Measurements from ENCODE around the gene RTN4R. TPM values are rescaled to one million over a fixed set of nuclear protein-coding genes. Genes with fewer than 3 reads are reported as not detected.

Gene RTN4R
- total RNA-seq, 1 donor from 2014 or later = 0.43 TPM

DNA sequence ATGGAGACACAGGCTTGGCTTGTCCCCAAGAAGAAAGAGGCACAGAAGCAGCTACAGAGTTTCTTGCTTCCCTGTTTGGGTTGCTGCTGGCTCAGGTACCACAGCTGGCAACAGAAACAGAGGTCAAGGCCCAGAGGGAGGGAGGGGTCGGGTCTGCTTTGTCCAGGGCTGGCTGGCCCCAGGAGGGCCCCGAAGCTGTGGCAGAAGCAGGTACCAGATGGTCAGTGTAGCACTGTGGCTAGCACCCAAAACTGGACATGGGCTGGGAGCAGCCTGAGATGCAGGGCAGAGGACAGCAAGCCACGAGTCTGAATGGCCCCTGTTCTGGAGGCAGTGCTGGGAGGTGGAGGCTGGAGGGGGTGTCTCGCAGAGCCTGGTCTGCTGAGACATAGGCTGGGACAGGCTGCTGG is 65.0 kb downstream of the RTN4R start:
- Histone ChIP-seq H3K4me3 (no peak overlapping the region), H3K9me3 (no peaks in the 10 kb centered on the region), H3K36me3 (no peaks in the 10 kb centered on the region), H3K27ac (peak overlapping the region in 1 of 2 donors; percentile 27), H3K27me3 (no peaks in the 10 kb centered on the region), H3K4me1 (peaks cover 0 to 11% of the 10 kb centered on the region in 2 donors)
- TF ChIP-seq, protein P1, sequence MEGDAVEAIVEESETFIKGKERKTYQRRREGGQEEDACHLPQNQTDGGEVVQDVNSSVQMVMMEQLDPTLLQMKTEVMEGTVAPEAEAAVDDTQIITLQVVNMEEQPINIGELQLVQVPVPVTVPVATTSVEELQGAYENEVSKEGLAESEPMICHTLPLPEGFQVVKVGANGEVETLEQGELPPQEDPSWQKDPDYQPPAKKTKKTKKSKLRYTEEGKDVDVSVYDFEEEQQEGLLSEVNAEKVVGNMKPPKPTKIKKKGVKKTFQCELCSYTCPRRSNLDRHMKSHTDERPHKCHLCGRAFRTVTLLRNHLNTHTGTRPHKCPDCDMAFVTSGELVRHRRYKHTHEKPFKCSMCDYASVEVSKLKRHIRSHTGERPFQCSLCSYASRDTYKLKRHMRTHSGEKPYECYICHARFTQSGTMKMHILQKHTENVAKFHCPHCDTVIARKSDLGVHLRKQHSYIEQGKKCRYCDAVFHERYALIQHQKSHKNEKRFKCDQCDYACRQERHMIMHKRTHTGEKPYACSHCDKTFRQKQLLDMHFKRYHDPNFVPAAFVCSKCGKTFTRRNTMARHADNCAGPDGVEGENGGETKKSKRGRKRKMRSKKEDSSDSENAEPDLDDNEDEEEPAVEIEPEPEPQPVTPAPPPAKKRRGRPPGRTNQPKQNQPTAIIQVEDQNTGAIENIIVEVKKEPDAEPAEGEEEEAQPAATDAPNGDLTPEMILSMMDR (IDR thresholded peaks at IDR 0.05) = no peak
- DNase-seq (ENCODE audit: low spot score in 2 of 2) = no peak
- intact Hi-C loops (cut with DNase I) = no loop called here

DNA sequence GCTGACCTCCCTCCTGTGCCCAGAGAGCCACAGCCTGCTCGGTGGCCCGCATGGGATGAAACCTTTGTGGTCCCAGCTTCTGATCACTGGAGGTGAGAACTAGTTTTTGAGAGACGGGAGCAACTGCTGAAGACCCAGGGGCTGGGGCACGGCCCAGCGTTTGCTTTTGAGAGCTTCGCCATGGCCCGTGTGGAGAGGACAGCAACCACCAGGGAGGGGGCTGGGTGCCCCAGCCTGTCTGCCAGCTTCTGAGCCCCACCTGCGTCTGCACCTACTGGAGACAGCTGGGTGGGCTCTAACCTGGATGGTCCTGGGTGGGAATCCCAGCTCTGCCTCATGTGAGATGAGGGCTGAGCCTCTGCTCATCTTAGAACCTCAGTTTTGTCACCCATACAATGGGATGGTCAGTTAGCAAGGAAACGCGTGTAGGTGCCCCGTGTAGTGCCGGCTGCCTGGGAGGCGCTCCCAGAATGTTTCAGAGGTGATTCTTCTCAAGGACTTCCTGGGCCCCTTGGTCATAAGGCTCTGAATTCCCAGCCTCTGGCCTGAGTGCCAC is 66.2 kb downstream of the RTN4R start:
- DNase-seq (ENCODE audit: low spot score in 2 of 2) = no peak
- peaks cover 0 to 11% of the 10 kb centered on the region in 2 donors for H3K4me1 ChIP-seq
- intact Hi-C loops (cut with DNase I) = no loop called here

DNA sequence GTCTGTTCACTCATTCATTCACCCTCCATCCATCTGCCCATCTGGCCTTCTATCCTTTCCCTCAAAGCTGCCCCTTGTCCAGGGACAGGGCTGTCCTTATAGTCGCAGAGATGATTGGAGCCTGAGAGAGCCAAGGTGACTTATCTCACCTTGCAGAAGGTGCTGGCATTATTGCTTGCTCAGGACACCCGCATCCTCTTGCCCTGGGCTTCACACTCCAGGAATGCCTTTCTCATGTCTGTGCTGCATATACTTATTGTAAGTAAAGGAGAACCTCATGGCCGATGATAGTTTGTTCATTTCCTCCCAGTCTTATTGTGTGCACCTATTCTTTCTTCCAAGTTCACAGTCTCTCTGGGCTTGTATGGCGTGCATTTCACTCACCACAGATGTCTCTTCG is 68.2 kb downstream of the RTN4R start:
- H3K36me3 ChIP-seq = no peaks in the 10 kb centered on the region
- H3K4me3 ChIP-seq = no peak overlapping the region
- intact Hi-C loops (cut with DNase I) = no loop called here
- H3K9me3 ChIP-seq = no peaks in the 10 kb centered on the region
- no peak for DNase-seq (ENCODE audit: low spot score in 2 of 2)
- peaks cover 0 to 11% of the 10 kb centered on the region in 2 donors for H3K4me1 ChIP-seq
- TF ChIP-seq, protein P1 (IDR thresholded peaks at IDR 0.05) = no peak
- H3K27me3 ChIP-seq = no peaks in the 10 kb centered on the region
- H3K27ac ChIP-seq = no peak overlapping the region

More for the DNA sequence above, 66.2 kb downstream of the RTN4R start:
- Histone ChIP-seq H3K9me3 (no peaks in the 10 kb centered on the region), H3K27ac (no peak overlapping the region), H3K4me3 (no peak overlapping the region), H3K36me3 (no peaks in the 10 kb centered on the region), H3K27me3 (no peaks in the 10 kb centered on the region)
- TF ChIP-seq, protein P1 (IDR thresholded peaks at IDR 0.05) = no peak

DNA sequence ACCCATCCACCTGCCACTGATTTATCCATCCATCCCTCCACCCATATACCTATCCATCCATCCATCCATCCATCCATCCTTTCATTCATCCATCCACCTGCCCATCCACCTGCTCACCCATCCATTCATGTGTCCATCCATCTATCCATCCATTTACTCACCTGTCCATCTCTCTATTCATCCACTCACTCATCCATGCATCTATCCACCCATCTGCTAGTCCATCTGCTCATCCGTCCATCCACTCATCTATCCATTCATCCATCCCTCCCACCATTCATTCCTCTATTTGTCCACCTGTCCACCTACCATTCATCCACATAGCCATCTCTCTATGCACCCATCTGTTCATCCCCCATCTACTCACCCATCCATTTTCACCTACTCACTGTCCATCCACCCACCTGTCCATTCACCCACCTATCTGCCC is 68.7 kb downstream of the RTN4R start:
- TF ChIP-seq, protein P1 (IDR thresholded peaks at IDR 0.05) = no peak
- peaks cover 0 to 11% of the 10 kb centered on the region in 2 donors for H3K4me1 ChIP-seq
- no peak overlapping the region for H3K27ac ChIP-seq
- intact Hi-C loops (cut with DNase I) = no loop called here
- H3K4me3 ChIP-seq = no peak overlapping the region
- no peaks in the 10 kb centered on the region for H3K27me3 ChIP-seq
- DNase-seq (ENCODE audit: low spot score in 2 of 2) = no peak
- no peaks in the 10 kb centered on the region for H3K36me3 ChIP-seq
- H3K9me3 ChIP-seq = no peaks in the 10 kb centered on the region

DNA sequence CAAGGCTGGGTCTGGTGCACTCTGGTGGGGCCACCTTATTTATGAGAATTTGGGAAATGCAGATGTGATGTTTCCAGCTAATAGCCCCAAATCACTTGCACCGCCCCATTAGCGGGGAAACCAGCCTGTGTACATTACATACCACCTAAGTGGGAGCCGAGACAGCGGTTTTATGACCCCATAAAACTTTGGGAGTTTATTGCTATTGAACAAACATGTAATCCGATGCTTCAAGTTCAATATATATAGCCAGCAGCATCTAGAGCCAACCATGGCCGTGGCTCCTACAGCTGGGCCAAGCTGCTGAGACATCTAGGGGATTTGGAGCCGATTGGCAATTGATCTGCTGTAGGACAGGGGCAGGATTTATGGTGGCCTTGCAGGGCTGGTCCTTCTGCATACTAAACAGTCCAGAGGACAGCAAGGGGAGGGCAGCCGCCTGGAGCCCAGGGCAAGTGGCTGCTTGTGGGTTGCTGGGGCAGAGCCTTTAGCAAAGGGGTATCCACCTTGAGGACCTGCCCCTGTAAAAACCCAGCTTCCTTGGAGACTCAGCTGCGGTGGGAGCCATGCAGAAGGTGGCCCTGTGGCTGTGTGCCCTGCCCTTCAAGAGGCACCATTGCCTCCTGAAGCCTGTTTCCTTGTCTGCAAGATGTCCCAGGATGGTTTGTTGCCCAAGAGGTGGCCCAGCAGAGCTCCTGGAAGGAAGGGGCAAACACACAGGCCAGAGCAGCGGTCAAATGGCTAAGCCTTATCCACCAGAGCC is 69.4 kb downstream of the RTN4R start:
- no peak overlapping the region for H3K4me3 ChIP-seq
- peaks cover 0 to 6% of the 10 kb centered on the region in 2 donors for H3K4me1 ChIP-seq
- TF ChIP-seq, protein P1 (IDR thresholded peaks at IDR 0.05) = no peak
- intact Hi-C loops (cut with DNase I) = no loop called here
- H3K36me3 ChIP-seq = no peaks in the 10 kb centered on the region
- no peak for DNase-seq (ENCODE audit: low spot score in 2 of 2)
- H3K27me3 ChIP-seq = no peaks in the 10 kb centered on the region
- H3K27ac ChIP-seq = no peak overlapping the region
- H3K9me3 ChIP-seq = no peaks in the 10 kb centered on the region

Measured in ascending aorta (tissue), 2 donors.